AG04449 (cell line): ENCODE data around the gene OXGR1.

ENCODE experiments used
- CTCF ChIA-PET: fragments of 350-600 bp; formaldehyde crosslinking; extraction: SDS; loops from one replicate; lab custom pipeline; 2021; ENCODE audit warnings: antibody characterized with exemption; lab: Yijun Ruan, JAX
- POLR2A ChIA-PET: fragments of 400-600, 350-600 bp; formaldehyde crosslinking; extraction: SDS; loops from one replicate; lab custom pipeline; 2020; ENCODE audit warnings: antibody characterized with exemption, inconsistent platforms; lab: Yijun Ruan, JAX
- DNase-seq: peaks from one replicate; pipeline ENCODE4 v3.0.0-alpha.2; 2010; ENCODE audit warnings: low read depth, low spot score
- H3K4me3 ChIP-seq: 2 replicates; pipeline ENCODE4 v1.5.1; 2011; ENCODE audit warnings: low read depth, mild to moderate bottlenecking, control low read depth, low read length
- TF ChIP-seq, protein P1 (sequence below): IDR thresholded peaks from one replicate; pipeline ENCODE4 v1.5.1; 2011; ENCODE audit warnings: mild to moderate bottlenecking, moderate library complexity, low read length, control low read depth, inconsistent platforms; ENCODE audit not compliant: insufficient read depth; ENCODE audit errors: missing control alignments

The OXGR1 gene

DNA sequence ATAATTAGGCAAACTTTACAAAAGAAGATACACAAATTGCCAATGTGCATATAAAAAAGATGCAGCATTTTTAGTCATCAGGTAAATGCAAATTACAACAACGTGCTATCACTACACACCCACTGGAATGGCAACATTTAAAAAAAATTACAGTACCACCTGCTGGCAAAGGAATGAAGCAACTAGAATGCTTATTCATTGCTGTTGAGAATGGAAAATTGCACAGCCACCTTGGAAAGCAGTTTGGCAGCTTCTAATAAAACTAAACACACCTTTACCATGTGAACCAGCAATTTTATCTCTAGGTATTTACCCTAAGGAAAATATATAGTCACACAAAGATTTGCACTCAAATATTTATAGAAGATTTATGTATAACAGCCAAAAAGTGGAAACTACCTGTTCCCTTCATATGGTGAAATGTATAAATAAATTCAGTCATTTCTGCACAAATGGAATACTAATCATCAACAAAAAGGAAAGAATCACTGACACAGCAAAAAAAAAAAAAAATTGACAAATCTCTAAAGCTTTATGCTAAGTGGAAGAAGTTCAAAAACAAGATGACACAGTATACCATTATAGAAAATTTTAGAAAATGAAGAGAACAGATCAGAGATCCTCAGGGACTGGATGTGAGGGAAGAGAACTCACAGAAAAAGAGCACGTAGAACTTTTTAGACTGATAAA lies 30.3 kb downstream of the OXGR1 start:
- CTCF ChIA-PET, result interaction anchor here (1.3 kb wide), 1 partner anchor 9 kb away, joined by 3 read pairs; no protein-coding TSS in a partner anchor
- DNase-seq, result no peak
- POLR2A ChIA-PET, result no interaction called here
- TF ChIP-seq, protein P1, sequence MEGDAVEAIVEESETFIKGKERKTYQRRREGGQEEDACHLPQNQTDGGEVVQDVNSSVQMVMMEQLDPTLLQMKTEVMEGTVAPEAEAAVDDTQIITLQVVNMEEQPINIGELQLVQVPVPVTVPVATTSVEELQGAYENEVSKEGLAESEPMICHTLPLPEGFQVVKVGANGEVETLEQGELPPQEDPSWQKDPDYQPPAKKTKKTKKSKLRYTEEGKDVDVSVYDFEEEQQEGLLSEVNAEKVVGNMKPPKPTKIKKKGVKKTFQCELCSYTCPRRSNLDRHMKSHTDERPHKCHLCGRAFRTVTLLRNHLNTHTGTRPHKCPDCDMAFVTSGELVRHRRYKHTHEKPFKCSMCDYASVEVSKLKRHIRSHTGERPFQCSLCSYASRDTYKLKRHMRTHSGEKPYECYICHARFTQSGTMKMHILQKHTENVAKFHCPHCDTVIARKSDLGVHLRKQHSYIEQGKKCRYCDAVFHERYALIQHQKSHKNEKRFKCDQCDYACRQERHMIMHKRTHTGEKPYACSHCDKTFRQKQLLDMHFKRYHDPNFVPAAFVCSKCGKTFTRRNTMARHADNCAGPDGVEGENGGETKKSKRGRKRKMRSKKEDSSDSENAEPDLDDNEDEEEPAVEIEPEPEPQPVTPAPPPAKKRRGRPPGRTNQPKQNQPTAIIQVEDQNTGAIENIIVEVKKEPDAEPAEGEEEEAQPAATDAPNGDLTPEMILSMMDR, result no peak
- no peak overlapping the region for H3K4me3 ChIP-seq

DNA sequence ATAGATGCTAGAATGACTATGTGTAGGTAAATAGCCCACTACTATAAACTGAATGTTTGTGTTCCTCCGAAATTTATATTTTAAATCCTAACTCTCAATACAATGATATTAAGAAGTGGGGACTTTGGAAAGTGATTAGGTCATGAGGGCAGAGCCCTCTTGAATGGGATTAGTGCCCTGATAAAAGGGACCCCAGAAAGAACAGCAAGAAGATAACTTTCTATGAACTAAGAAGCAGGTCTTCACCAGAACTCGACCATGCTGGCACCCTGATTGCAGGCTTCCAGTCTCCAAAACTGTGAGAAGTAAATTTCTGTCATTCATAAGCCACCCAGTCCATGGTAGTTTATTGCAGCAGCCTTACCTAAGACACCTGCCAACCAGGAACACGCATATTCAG lies 33.9 kb downstream of the OXGR1 start:
- TF ChIP-seq, protein P1, result no peak
- ChIA-PET CTCF (interaction anchor here (0.5 to 1.7 kb wide), 2 partner anchors 11 to 574 kb away, joined by 3 to 8 read pairs; no protein-coding TSS in a partner anchor), POLR2A (no interaction called here)
- DNase-seq, result no peak
- H3K4me3 ChIP-seq, result no peak overlapping the region

DNA sequence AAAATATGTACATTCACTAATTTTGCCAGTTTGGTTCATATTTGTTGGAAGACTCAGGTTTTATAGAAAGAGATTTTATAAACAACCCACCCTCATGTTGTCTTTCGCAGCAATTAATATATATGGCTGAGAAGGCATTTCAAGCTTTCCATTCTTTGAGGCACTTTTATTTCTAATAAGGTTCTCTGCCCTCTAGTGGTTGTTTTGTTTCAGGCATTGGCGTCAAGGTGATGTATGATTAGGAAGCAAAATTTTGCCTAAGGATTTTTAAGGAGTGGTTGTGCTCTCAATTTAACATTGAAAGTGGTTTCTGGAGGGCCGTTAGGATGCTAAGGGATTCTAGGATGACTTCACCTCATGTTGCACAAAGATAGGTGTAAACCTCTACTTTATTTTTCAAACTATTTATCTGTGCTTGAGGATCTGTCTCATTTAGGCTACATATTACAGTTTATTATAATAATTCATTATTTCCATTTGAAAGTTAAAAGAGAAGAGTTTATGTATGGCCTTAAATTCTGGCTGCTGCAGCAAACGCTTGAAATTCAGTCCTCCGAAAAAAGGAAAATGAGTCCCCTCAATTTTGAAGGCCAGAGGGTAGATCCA lies 35.9 kb downstream of the OXGR1 start:
- TF ChIP-seq, protein P1, result peak; percentile 47
- DNase-seq, result no peak
- CTCF ChIA-PET, result interaction anchor here (0.7 to 1.9 kb wide), 15 partner anchors 8 to 938 kb away, joined by 3 to 12 read pairs (median 3); no protein-coding TSS in a partner anchor
- POLR2A ChIA-PET, result no interaction called here
- H3K4me3 ChIP-seq, result no peak overlapping the region

DNA sequence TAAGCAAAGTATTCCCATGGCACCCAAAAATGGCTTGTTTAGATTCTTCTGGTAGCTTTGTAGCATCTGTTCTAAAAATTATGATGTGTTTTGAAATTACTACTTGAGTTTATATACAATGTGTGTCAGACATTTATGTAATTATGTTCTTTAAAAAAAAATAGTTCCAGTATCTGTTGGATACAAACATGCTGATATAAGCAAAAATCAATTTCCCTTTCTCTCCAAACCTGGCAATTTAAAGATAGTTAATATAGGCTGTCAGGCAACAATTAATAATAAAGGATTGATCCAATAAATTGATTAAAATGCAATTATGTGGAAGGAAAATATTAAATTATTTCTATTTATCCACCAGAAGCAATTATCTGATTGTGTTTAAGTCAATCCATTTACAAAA lies 41.7 kb downstream of the OXGR1 start:
- TF ChIP-seq, protein P1, result no peak
- no peak for DNase-seq
- ChIA-PET POLR2A (no interaction called here), CTCF (interaction anchor here (1.0 kb wide), 1 partner anchor 9 kb away, joined by 3 read pairs; no protein-coding TSS in a partner anchor)
- no peak overlapping the region for H3K4me3 ChIP-seq

DNA sequence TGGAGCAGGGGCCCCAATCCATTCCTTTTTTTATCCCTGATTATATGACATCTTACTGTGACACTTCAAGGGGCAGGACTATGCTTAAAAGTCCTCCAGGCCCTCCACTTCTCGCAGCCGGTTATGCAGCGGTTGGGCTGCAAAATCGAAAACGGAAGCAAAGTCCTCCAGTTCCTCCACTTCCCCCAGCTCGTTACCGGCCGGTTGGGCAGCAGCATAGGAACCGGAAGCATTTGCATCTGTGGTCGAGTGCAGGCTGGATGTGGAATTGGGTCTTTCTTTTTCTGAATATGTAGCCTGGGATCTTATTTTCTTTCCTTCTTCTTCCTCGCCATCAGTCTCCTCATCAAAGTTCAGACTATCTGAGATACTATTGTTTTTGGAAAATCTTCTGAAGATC lies 46.1 kb downstream of the OXGR1 start:
- TF ChIP-seq, protein P1, result no peak
- POLR2A ChIA-PET, result no interaction called here
- DNase-seq, result no peak
- H3K4me3 ChIP-seq, result no peak overlapping the region
- CTCF ChIA-PET, result interaction anchor here (1.0 kb wide), 1 partner anchor 10 kb away, joined by 8 read pairs; no protein-coding TSS in a partner anchor

DNA sequence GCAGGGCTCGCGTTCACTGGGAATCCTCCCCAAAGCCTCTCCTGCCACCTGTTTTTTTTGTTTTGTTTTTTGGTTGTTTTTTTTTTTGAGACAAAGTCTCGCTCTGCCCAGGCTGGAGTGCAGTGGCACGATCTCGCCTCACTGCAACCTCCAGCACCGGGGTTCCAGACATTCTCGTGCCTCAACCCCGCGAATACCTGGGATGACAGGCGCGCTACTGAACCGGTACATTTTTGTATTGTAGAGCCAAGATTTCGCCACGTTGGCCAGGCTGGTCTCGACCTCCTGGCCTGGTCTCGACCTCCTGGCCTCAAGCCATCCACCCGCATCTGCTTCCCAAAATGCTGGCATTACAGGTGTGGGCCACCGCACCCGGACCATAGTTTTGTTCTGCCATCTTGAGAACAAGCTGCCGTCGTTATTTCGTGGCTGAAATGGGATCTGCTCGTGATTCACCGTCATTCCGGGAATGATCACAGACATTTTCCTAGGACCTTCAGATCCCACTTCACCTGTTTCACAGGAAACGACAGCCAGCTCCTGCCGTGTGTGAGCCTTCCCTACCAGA lies 46.8 kb downstream of the OXGR1 start:
- POLR2A ChIA-PET, result no interaction called here
- no peak overlapping the region for H3K4me3 ChIP-seq
- no peak for DNase-seq
- CTCF ChIA-PET, result interaction anchor here (1.0 kb wide), 1 partner anchor 10 kb away, joined by 8 read pairs; no protein-coding TSS in a partner anchor
- TF ChIP-seq, protein P1, result no peak
